COR-L47 (cell line): ENCODE results near the gene SIGLEC7.

Experiments
- DNase-seq: peaks from one replicate; lab custom pipeline; 2025; lab: John Stamatoyannopoulos, UW

Gene SIGLEC7

GRCh38 chr19:51119101-51119500, 23.0 kb upstream of the SIGLEC7 start:
- no peak for DNase-seq

- DNase-seq = no peak
Observed at GRCh38 chr19:51119611-51120010, 22.5 kb upstream of the SIGLEC7 start.

- DNase-seq = no peak
Observed at GRCh38 chr19:51120160-51120559, 21.9 kb upstream of the SIGLEC7 start.

- DNase-seq = no peak
Observed at GRCh38 chr19:51121257-51121656, 20.8 kb upstream of the SIGLEC7 start.

GRCh38 chr19:51122112-51122981, 19.8 kb upstream of the SIGLEC7 start:
- no peak for DNase-seq

GRCh38 chr19:51123381-51123800, 18.7 kb upstream of the SIGLEC7 start:
- DNase-seq = no peak

GRCh38 chr19:51123802-51124201, 18.3 kb upstream of the SIGLEC7 start:
- DNase-seq = no peak

GRCh38 chr19:51124216-51124615, 17.9 kb upstream of the SIGLEC7 start:
- no peak for DNase-seq

- no peak for DNase-seq
Observed at GRCh38 chr19:51124729-51125128, 17.4 kb upstream of the SIGLEC7 start, which contains the start of gene SIGLEC9. Gene SIGLEC9 (plus strand): TSS chr19:51124906. CDS start chr19:51124975, 69 bp downstream.

- no peak for DNase-seq
Observed at GRCh38 chr19:51125421-51126075, 16.6 kb upstream of the SIGLEC7 start.

- no peak for DNase-seq
Observed at GRCh38 chr19:51127032-51127431, 15.1 kb upstream of the SIGLEC7 start.

GRCh38 chr19:51127755-51128154, 14.3 kb upstream of the SIGLEC7 start:
- no peak for DNase-seq

- DNase-seq = no peak
Observed at GRCh38 chr19:51128227-51128626, 13.9 kb upstream of the SIGLEC7 start.

GRCh38 chr19:51129716-51130115, 12.4 kb upstream of the SIGLEC7 start:
- no peak for DNase-seq

- DNase-seq = no peak
Observed at GRCh38 chr19:51131780-51132680, 10.1 kb upstream of the SIGLEC7 start.

- no peak for DNase-seq
Observed at GRCh38 chr19:51135004-51135403, 7.1 kb upstream of the SIGLEC7 start.

GRCh38 chr19:51135986-51136762, 5.9 kb upstream of the SIGLEC7 start:
- no peak for DNase-seq

GRCh38 chr19:51136851-51137551, 5.1 kb upstream of the SIGLEC7 start:
- no peak for DNase-seq

GRCh38 chr19:51137792-51138425, 4.2 kb upstream of the SIGLEC7 start:
- no peak for DNase-seq

GRCh38 chr19:51138549-51138979, 3.5 kb upstream of the SIGLEC7 start:
- no peak for DNase-seq
